DOHH2 (cell line): ENCODE results near the gene GYS2.

Experiments used
- H3F3A ChIP-seq: fragments of 200-600 bp; sonication (generic), shearing (Covaris generic); 2 replicates; pipeline ENCODE4 v1.6.0; 2016; ENCODE audit warnings: antibody characterized with exemption, mild to moderate bottlenecking; ENCODE audit not compliant: control insufficient read depth, insufficient read depth
- H3K27ac ChIP-seq: fragments of 200-600 bp; sonication (generic); 2 replicates; pipeline ENCODE4 v1.5.1; 2014; ENCODE audit warnings: low read depth, mild to moderate bottlenecking, low read length, moderate library complexity
- H3K27me3 ChIP-seq: fragments of 200-600 bp; sonication (generic); 2 replicates; pipeline ENCODE4 v1.6.1; 2014; ENCODE audit warnings: mild to moderate bottlenecking, low read length, mixed read lengths; ENCODE audit not compliant: control insufficient read depth
- H3K36me3 ChIP-seq: fragments of 200-600 bp; sonication (generic); 2 replicates; pipeline ENCODE4 v1.6.1; 2014; ENCODE audit warnings: mild to moderate bottlenecking, low read length, moderate library complexity, mixed read lengths; ENCODE audit not compliant: control insufficient read depth
- H3K4me1 ChIP-seq: fragments of 200-600 bp; sonication (generic); 2 replicates; pipeline ENCODE4 v1.6.1; 2014; ENCODE audit warnings: mild to moderate bottlenecking, low read length, mixed read lengths; ENCODE audit not compliant: control insufficient read depth
- H3K4me2 ChIP-seq: fragments of 200-600 bp; sonication (generic); 2 replicates; pipeline ENCODE4 v1.6.0; 2014; ENCODE audit warnings: mild to moderate bottlenecking, low read length, moderate library complexity
- H3K4me3 ChIP-seq: fragments of 200-600 bp; sonication (generic); 2 replicates; pipeline ENCODE4 v1.5.1; 2014; ENCODE audit warnings: mild to moderate bottlenecking, low read length, mixed read lengths
- H3K79me2 ChIP-seq: fragments of 200-600 bp; sonication (generic); 2 replicates; pipeline ENCODE4 v1.6.1; 2014; ENCODE audit warnings: mild to moderate bottlenecking, low read length, mixed read lengths; ENCODE audit not compliant: control insufficient read depth
- H3K9me2 ChIP-seq: fragments of 200-600 bp; sonication (generic); replicated peaks from 2 replicates; pipeline ENCODE4 v1.6.1; 2014; ENCODE audit warnings: mild to moderate bottlenecking, low read length, mixed read lengths; ENCODE audit not compliant: control insufficient read depth
- H3K9me3 ChIP-seq: fragments of 200-600 bp; sonication (generic); 2 replicates; pipeline ENCODE4 v1.6.1; 2014; ENCODE audit warnings: antibody characterized with exemption, low read length, mixed read lengths; ENCODE audit not compliant: control insufficient read depth, insufficient read depth
- H4K20me1 ChIP-seq: fragments of 200-600 bp; sonication (generic); 2 replicates; pipeline ENCODE4 v1.6.0; 2014; ENCODE audit warnings: low read depth, mild to moderate bottlenecking, antibody characterized with exemption, low read length, moderate library complexity; ENCODE audit not compliant: control insufficient read depth, insufficient read depth
- CTCF ChIP-seq: fragments of 200-600 bp; sonication (generic); IDR thresholded peaks from one replicate; pipeline ENCODE4 v1.5.1; 2014; ENCODE audit warnings: antibody characterized with exemption, mild to moderate bottlenecking, low read depth, low read length; ENCODE audit not compliant: poor library complexity, severe bottlenecking
- EZH2phosphoT487 ChIP-seq: fragments of 200-600 bp; sonication (generic); IDR thresholded peaks from 2 replicates; pipeline ENCODE4 v1.6.1; 2017; ENCODE audit warnings: borderline replicate concordance, mild to moderate bottlenecking, antibody characterized with exemption, low read length, moderate library complexity, mixed read lengths

GYS2 gene

GRCh38 chr12:21545557-21545956 is 59.1 kb downstream of the GYS2 start:
- no peak overlapping the region for H3K4me3 ChIP-seq
- TF ChIP-seq EZH2phosphoT487 (no peak), CTCF (no peak)
- H3F3A ChIP-seq, result no peaks in the 10 kb centered on the region
- no peak overlapping the region for H3K27ac ChIP-seq
- no peak overlapping the region for H3K4me2 ChIP-seq
- H3K79me2 ChIP-seq, result no peaks in the 10 kb centered on the region
- no peaks in the 10 kb centered on the region for H3K9me3 ChIP-seq
- peaks cover 13% of the 10 kb centered on the region; the same call in 1 of the 2 replicates for H3K27me3 ChIP-seq
- no peaks in the 10 kb centered on the region for H4K20me1 ChIP-seq
- no peaks in the 10 kb centered on the region for H3K4me1 ChIP-seq
- no peaks in the 10 kb centered on the region for H3K9me2 ChIP-seq
- H3K36me3 ChIP-seq, result no peaks in the 10 kb centered on the region

- H3K79me2 ChIP-seq, result no peaks in the 10 kb centered on the region
Observed at GRCh38 chr12:21543151-21543550, 61.5 kb downstream of the GYS2 start.

GRCh38 chr12:21542403-21542802 is 62.2 kb downstream of the GYS2 start:
- no peaks in the 10 kb centered on the region for H3K9me2 ChIP-seq
- no peak overlapping the region for H3K27ac ChIP-seq
- no peaks in the 10 kb centered on the region for H4K20me1 ChIP-seq
- no peaks in the 10 kb centered on the region for H3K36me3 ChIP-seq
- H3K4me3 ChIP-seq, result no peak overlapping the region
- no peaks in the 10 kb centered on the region for H3F3A ChIP-seq
- no peak for TF ChIP-seq CTCF
- TF ChIP-seq EZH2phosphoT487, result no peak
- no peaks in the 10 kb centered on the region for H3K79me2 ChIP-seq
- no peak overlapping the region for H3K4me2 ChIP-seq
- H3K27me3 ChIP-seq, result peaks cover 11% of the 10 kb centered on the region; the same call in 1 of the 2 replicates
- H3K4me1 ChIP-seq, result no peaks in the 10 kb centered on the region
- H3K9me3 ChIP-seq, result no peaks in the 10 kb centered on the region

More at GRCh38 chr12:21543151-21543550, 61.5 kb downstream of the GYS2 start:
- Histone ChIP-seq H3F3A (no peaks in the 10 kb centered on the region), H3K27ac (no peak overlapping the region), H3K4me3 (no peak overlapping the region), H3K36me3 (no peaks in the 10 kb centered on the region), H3K9me3 (no peaks in the 10 kb centered on the region), H3K9me2 (no peaks in the 10 kb centered on the region), H3K4me2 (no peak overlapping the region), H3K27me3 (peaks cover 11% of the 10 kb centered on the region; the same call in 1 of the 2 replicates), H3K4me1 (no peaks in the 10 kb centered on the region), H4K20me1 (no peaks in the 10 kb centered on the region)
- no peak for TF ChIP-seq EZH2phosphoT487
- no peak for TF ChIP-seq CTCF

- TF ChIP-seq CTCF, result no peak
- no peak for TF ChIP-seq EZH2phosphoT487
- no peaks in the 10 kb centered on the region for H3F3A ChIP-seq
- H4K20me1 ChIP-seq, result no peaks in the 10 kb centered on the region
- no peak overlapping the region for H3K4me3 ChIP-seq
- no peak overlapping the region for H3K27ac ChIP-seq
- no peaks in the 10 kb centered on the region for H3K36me3 ChIP-seq
- peaks cover 12% of the 10 kb centered on the region; the same call in 1 of the 2 replicates for H3K27me3 ChIP-seq
- no peaks in the 10 kb centered on the region for H3K79me2 ChIP-seq
- no peaks in the 10 kb centered on the region for H3K9me3 ChIP-seq
- H3K9me2 ChIP-seq, result no peaks in the 10 kb centered on the region
- no peak overlapping the region for H3K4me2 ChIP-seq
- H3K4me1 ChIP-seq, result no peaks in the 10 kb centered on the region
Observed at GRCh38 chr12:21541773-21542172, 62.9 kb downstream of the GYS2 start.
